Heart right ventricle (tissue), 16 donors: ENCODE data around the gene LANCL1. TPM values are rescaled to one million over a fixed set of nuclear protein-coding genes. Genes with fewer than 3 reads are reported as not detected.

Experiments
- ATAC-seq, 8 donors: fragments of 200-7000 bp; cut with Tn5 transposase; one replicate each; pipeline ENCODE4 v1.9.1; 2020; ENCODE audit warnings: mild to moderate bottlenecking in 8 of 8, moderate library complexity in 8 of 8, moderate number of reproducible peaks in 1 of 8
- DNase-seq, 2 donors: peaks; one replicate each; pipeline ENCODE4 v3.0.0-alpha.2; 2020
- H3K27ac ChIP-seq, 10 donors: fragments of 200-600 bp; sonication (generic) in 2 of 10; one replicate each; pipeline versions ENCODE4 v1.5.0 to v1.8.0; 2020 to 2022; ENCODE audit warnings: mild to moderate bottlenecking in 3 of 10
- H3K27me3 ChIP-seq, 7 donors: fragments of 200-600 bp; one replicate each; pipeline ENCODE4 v1.8.0; 2021 to 2022; ENCODE audit warnings: mild to moderate bottlenecking in 2 of 7
- H3K36me3 ChIP-seq, 9 donors: fragments of 200-600 bp; sonication (generic) in 1 of 9; one replicate each; pipeline versions ENCODE4 v1.5.0 to v1.8.0; 2020 to 2022; ENCODE audit warnings: mild to moderate bottlenecking in 2 of 9
- H3K4me1 ChIP-seq, 9 donors: fragments of 200-600 bp; sonication (generic) in 1 of 9; one replicate each; pipeline versions ENCODE4 v1.5.0 to v1.8.0; 2020 to 2022; ENCODE audit warnings: mild to moderate bottlenecking in 4 of 9
- H3K4me3 ChIP-seq, 10 donors: fragments of 200-600 bp; sonication (generic) in 2 of 10; one replicate each; pipeline versions ENCODE4 v1.5.0 to v1.8.0; 2020 to 2022; ENCODE audit warnings: mild to moderate bottlenecking in 7 of 10, moderate library complexity in 2 of 10
- H3K9me3 ChIP-seq, 11 donors: fragments of 200-600 bp in 10 of 11; sonication (generic) in 2 of 11; one replicate each; pipeline versions ENCODE4 v1.5.0 to v1.8.0; 2013 to 2022; ENCODE audit warnings: mild to moderate bottlenecking in 2 of 11, control low read depth in 1 of 11, moderate library complexity in 1 of 11
- CTCF ChIP-seq, 9 donors: fragments of 200-600 bp; sonication (generic) in 2 of 9; IDR thresholded peaks; one replicate each; pipeline versions ENCODE4 v1.5.0 to v1.8.0; 2021 to 2022; ENCODE audit warnings: antibody characterized with exemption in 9 of 9, mild to moderate bottlenecking in 5 of 9, moderate library complexity in 1 of 9
- WGBS, 2 donors: extraction: QIAGEN DNeasy Blood & Tissue Kit; methylation state at CpG; one replicate each; pipeline ENCODE4 v1.1.7; 2013; ENCODE audit warnings: inconsistent platforms in 1 of 2; 5-methylcytosine and 5-hydroxymethylcytosine counted together
- intact Hi-C, 10 donors: fragments of 100-400 bp; cut with DNase I; formaldehyde crosslinking; loops; one replicate each; pipeline versions ENCODE4 v1.11.1 to v1.14.2; 2022
- polyA plus RNA-seq, 2 donors: library from polyadenylated mRNA; stranded (reverse); fragments of 200-250 nt; gene quantifications; one replicate each; pipeline ENCODE4 v1.2.3, GENCODE V29; 2013
- total RNA-seq, 10 donors: library from RNA; stranded (reverse); fragmentation: NEBNext Ultra II Directional in 3 of 10; extraction: Animal tissue kit (Norgen Biotek cat#: 25700) in 3 of 10; gene quantifications; one replicate each; pipeline versions ENCODE4 v1.2.1 to v1.2.4, GENCODE V29; 2021 to 2023
- donor health status: Arrhythmogenic right ventricular cardiomyopathy.
- donor health status: ischemic (EF 13 %, LVEDD 7.1; RV severe dilation, severe dysfunction).
- donor health status: healthy with polysubstance abuse.
- donor health status: DM: no; HTN: yes; CAD: no.
- donor health status: DM: no; HTN: no; CAD: no.
- donor health status: ischemic (EF 25% LVEDD 6.9; RV normal size, moderate dysfunction).
- donor health status: ischemic (EF 25% LVEDD 5.7; RV mildly dilated, moderate dysfunction).
- donor health status: healthy.
- donor health status: DM: yes; HTN: yes; CAD: no.
- donor health status: Ischemic cardiomyopathy.
- donor health status: ischemic (EF 35%, LVEDD 5.7; RV mildly dilated, moderate dysfunction).
- donor health status: nonischemic (EF 11% LVEDD 7.7; RV severe dilation, severe dysfunction).
- donor health status: DM: yes; HTN: yes; CAD: no.
- donor health status: PGD.
- donor health status: ischemic (EF 29% LVEDD 5.4; RV normal size, mild dysfunction).
- donor health status: nonischemic (EF 23%, LVEDD 6.1; RV moderate dilation, normal function).

The LANCL1 gene
- total and polyA plus RNA-seq, 12 donors: 5.9 to 76.1 (median 58.9) TPM

DNA sequence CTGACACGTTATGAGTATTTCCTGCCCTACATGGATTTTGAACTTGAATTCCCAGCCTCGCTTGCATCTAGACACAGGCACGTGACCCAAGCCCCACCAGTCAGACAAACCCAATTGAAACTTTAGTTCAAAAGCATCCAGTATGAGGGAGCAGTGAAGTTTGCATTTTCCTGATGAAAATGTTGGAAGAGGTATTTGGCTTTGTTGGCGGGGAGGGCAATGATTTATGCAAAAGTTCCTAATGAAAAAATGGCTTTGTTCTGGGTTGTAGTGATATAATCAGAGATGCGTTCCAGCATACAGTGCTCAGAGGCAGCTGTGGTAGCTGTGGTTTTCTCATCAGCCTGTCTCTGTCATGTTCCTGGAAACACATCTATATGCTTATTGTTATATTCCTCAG lies 43.0 kb upstream of the LANCL1 start:
- Histone ChIP-seq H3K4me1 (no peaks in the 10 kb centered on the region), H3K27ac (no peak overlapping the region), H3K9me3 (peaks cover 0 to 17% (median 0%) of the 10 kb centered on the region in 11 donors), H3K27me3 (no peaks in the 10 kb centered on the region), H3K36me3 (no peaks in the 10 kb centered on the region), H3K4me3 (no peak overlapping the region)
- no peak for DNase-seq
- no peak for ATAC-seq
- intact Hi-C loops: no loop called here
- 83 to 84% methylated on average over 5 of the region's 5 CpGs for WGBS, 2 donors
- TF ChIP-seq CTCF (IDR thresholded peaks at IDR 0.05): no peak

DNA sequence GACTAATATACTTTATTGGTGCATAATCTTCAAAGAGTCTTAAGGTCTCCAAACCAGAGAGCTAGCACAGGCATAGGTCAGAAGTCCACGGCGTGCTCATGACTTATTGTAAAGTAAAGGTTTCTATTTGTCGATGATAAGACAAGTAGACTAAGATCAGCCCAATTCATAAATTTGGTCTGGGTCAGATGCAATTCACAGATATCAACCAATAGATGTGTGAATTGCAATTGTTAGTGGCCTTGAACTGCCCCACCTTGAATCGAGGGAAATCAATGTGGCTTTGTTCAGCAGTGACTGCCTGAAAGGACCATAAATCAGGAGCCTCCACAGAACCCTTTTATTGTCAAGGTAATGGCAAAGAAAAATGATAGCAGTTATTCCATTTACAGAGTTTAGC lies 40.7 kb upstream of the LANCL1 start:
- Histone ChIP-seq H3K9me3 (peaks cover 0 to 34% (median 0%) of the 10 kb centered on the region in 11 donors), H3K27me3 (no peaks in the 10 kb centered on the region), H3K4me3 (no peak overlapping the region), H3K27ac (no peak overlapping the region), H3K4me1 (no peaks in the 10 kb centered on the region), H3K36me3 (no peaks in the 10 kb centered on the region)
- WGBS, 2 donors: 90 to 93% methylated on average over 4 of the region's 4 CpGs
- intact Hi-C loops: no loop called here
- no peak for ATAC-seq
- TF ChIP-seq CTCF (IDR thresholded peaks at IDR 0.05): no peak
- no peak for DNase-seq

- ATAC-seq (no peak), DNase-seq (no peak)
- Histone ChIP-seq H3K36me3 (no peaks in the 10 kb centered on the region), H3K27me3 (no peaks in the 10 kb centered on the region), H3K9me3 (peaks cover 0 to 42% (median 0%) of the 10 kb centered on the region in 11 donors), H3K27ac (no peak overlapping the region), H3K4me1 (no peaks in the 10 kb centered on the region), H3K4me3 (no peak overlapping the region)
- WGBS, 2 donors: 59 to 81% methylated on average over 2 of the region's 2 CpGs
- no peak for TF ChIP-seq CTCF (IDR thresholded peaks at IDR 0.05)
- intact Hi-C loops: no loop called here
These were observed 39.4 kb upstream of the LANCL1 start for GRCh38 chr2:210515911-210516310.

- TF ChIP-seq CTCF (IDR thresholded peaks at IDR 0.05): no peak
- H3K27me3 ChIP-seq: peaks cover 0 to 12% (median 0%) of the 10 kb centered on the region in 7 donors
- H3K36me3 ChIP-seq: no peaks in the 10 kb centered on the region
- DNase-seq (no peak), ATAC-seq (no peak)
- peaks cover 0 to 7% (median 0%) of the 10 kb centered on the region in 9 donors for H3K4me1 ChIP-seq
- no peak overlapping the region for H3K27ac ChIP-seq
- intact Hi-C loops: no loop called here
- peaks cover 0 to 21% (median 0%) of the 10 kb centered on the region in 11 donors for H3K9me3 ChIP-seq
- no peak overlapping the region for H3K4me3 ChIP-seq
- 48 to 58% methylated on average over 5 of the region's 5 CpGs for whole genome bisulfite sequencing, 2 donors
These were observed 27.2 kb upstream of the LANCL1 start for GRCh38 chr2:210503725-210504191.
